ENCODE data around the gene E4F1.

Gene E4F1

DNA sequence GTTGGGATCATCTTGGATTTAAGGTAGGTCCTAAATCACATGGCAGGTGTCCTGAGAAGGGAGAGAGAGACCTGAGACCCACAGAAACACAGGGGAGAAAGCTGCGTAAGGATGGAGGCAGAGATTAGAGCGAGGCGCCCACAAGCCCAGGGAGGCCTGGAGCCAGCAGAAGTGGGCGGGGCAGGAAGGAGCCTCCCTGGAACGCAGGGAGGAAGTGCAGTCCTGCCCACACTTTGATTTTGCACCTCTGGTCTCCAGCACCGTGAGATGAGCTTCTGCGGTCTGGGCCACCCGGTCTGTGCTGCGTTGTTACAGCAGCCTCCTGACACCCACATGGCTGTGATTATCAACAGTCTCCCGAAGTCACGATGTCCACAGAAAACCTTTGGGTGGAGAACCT is 19.2 kb downstream of the E4F1 start:
- TF ChIP-seq EZH2phosphoT487 (IDR thresholded peaks at IDR 0.05; ENCODE audit: borderline replicate concordance, low read length), result no peak
- TF ChIP-seq, protein P1, sequence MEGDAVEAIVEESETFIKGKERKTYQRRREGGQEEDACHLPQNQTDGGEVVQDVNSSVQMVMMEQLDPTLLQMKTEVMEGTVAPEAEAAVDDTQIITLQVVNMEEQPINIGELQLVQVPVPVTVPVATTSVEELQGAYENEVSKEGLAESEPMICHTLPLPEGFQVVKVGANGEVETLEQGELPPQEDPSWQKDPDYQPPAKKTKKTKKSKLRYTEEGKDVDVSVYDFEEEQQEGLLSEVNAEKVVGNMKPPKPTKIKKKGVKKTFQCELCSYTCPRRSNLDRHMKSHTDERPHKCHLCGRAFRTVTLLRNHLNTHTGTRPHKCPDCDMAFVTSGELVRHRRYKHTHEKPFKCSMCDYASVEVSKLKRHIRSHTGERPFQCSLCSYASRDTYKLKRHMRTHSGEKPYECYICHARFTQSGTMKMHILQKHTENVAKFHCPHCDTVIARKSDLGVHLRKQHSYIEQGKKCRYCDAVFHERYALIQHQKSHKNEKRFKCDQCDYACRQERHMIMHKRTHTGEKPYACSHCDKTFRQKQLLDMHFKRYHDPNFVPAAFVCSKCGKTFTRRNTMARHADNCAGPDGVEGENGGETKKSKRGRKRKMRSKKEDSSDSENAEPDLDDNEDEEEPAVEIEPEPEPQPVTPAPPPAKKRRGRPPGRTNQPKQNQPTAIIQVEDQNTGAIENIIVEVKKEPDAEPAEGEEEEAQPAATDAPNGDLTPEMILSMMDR (IDR thresholded peaks at IDR 0.05; ENCODE audit: low read depth, low read length, poor library complexity, severe bottlenecking), result no peak
- Histone ChIP-seq H3K36me3 (ENCODE audit: control insufficient read depth, low read length) (peaks cover 58% of the 10 kb centered on the region), H4K20me1 (ENCODE audit: control insufficient read depth, insufficient read depth, low read depth, low read length) (no peaks in the 10 kb centered on the region), H3K4me2 (ENCODE audit: low read length) (no peak overlapping the region), H3K79me2 (ENCODE audit: control insufficient read depth, low read length) (no peaks in the 10 kb centered on the region), H3K9me2 (replicated peaks; ENCODE audit: control insufficient read depth, low read length) (no peaks in the 10 kb centered on the region), H3K27ac (ENCODE audit: low read depth, low read length) (no peak overlapping the region), H3K27me3 (ENCODE audit: control insufficient read depth, low read length) (no peaks in the 10 kb centered on the region), H3K9me3 (ENCODE audit: control insufficient read depth, insufficient read depth, low read length) (no peaks in the 10 kb centered on the region), H3K4me1 (ENCODE audit: control insufficient read depth, low read length) (no peaks in the 10 kb centered on the region), H3K4me3 (ENCODE audit: low read length) (no peak overlapping the region), H3F3A (ENCODE audit: control insufficient read depth, insufficient read depth) (peaks cover 15% of the 10 kb centered on the region; the same call in 1 of the 2 replicates)

GRCh38 chr16:2243031-2243528 is 19.7 kb downstream of the E4F1 start:
- Histone ChIP-seq H3K27me3 (ENCODE audit: control insufficient read depth, low read length) (no peaks in the 10 kb centered on the region), H3K79me2 (ENCODE audit: control insufficient read depth, low read length) (peaks cover 1% of the 10 kb centered on the region; the same call in 1 of the 2 replicates), H3K9me3 (ENCODE audit: control insufficient read depth, insufficient read depth, low read length) (no peaks in the 10 kb centered on the region), H3K4me2 (ENCODE audit: low read length) (no peak overlapping the region), H3K4me3 (ENCODE audit: low read length) (no peak overlapping the region), H3K4me1 (ENCODE audit: control insufficient read depth, low read length) (no peaks in the 10 kb centered on the region), H4K20me1 (ENCODE audit: control insufficient read depth, insufficient read depth, low read depth, low read length) (no peaks in the 10 kb centered on the region), H3K27ac (ENCODE audit: low read depth, low read length) (no peak overlapping the region), H3F3A (ENCODE audit: control insufficient read depth, insufficient read depth) (peaks cover 15% of the 10 kb centered on the region; the same call in 1 of the 2 replicates), H3K9me2 (replicated peaks; ENCODE audit: control insufficient read depth, low read length) (no peaks in the 10 kb centered on the region), H3K36me3 (ENCODE audit: control insufficient read depth, low read length) (peaks cover 58% of the 10 kb centered on the region)
- no peak for TF ChIP-seq EZH2phosphoT487 (IDR thresholded peaks at IDR 0.05; ENCODE audit: borderline replicate concordance, low read length)
- TF ChIP-seq, protein P1 (IDR thresholded peaks at IDR 0.05; ENCODE audit: low read depth, low read length, poor library complexity, severe bottlenecking), result no peak

DNA sequence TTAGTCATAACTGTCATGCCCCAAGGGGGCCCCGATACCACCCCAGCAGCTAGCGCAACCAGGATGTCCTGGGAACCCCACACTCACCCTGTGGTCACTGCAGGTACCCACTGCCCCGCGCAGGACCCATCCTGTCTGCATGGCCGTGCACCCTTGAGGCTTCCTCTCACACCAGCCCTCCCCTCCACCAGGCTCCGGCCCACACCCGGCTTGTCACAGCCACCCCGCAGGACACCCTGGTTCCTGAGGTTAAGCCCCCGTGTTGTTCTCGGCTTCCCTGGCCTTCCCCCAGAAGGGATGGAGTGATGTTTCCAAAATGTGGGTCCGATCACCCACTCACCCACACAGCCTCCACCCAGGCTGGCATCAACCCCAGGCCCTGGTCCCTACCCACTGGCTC is 20.4 kb downstream of the E4F1 start:
- Histone ChIP-seq H3K9me2 (replicated peaks; ENCODE audit: control insufficient read depth, low read length) (no peaks in the 10 kb centered on the region), H3K4me1 (ENCODE audit: control insufficient read depth, low read length) (no peaks in the 10 kb centered on the region), H3K4me3 (ENCODE audit: low read length) (no peak overlapping the region), H3K36me3 (ENCODE audit: control insufficient read depth, low read length) (peaks cover 55% of the 10 kb centered on the region), H3K4me2 (ENCODE audit: low read length) (no peak overlapping the region), H3K27ac (ENCODE audit: low read depth, low read length) (no peak overlapping the region), H3F3A (ENCODE audit: control insufficient read depth, insufficient read depth) (peaks cover 15% of the 10 kb centered on the region; the same call in 1 of the 2 replicates), H3K9me3 (ENCODE audit: control insufficient read depth, insufficient read depth, low read length) (no peaks in the 10 kb centered on the region), H3K27me3 (ENCODE audit: control insufficient read depth, low read length) (no peaks in the 10 kb centered on the region), H3K79me2 (ENCODE audit: control insufficient read depth, low read length) (peaks cover 8% of the 10 kb centered on the region), H4K20me1 (ENCODE audit: control insufficient read depth, insufficient read depth, low read depth, low read length) (no peaks in the 10 kb centered on the region)
- TF ChIP-seq, protein P1 (IDR thresholded peaks at IDR 0.05; ENCODE audit: low read depth, low read length, poor library complexity, severe bottlenecking), result no peak
- TF ChIP-seq EZH2phosphoT487 (IDR thresholded peaks at IDR 0.05; ENCODE audit: borderline replicate concordance, low read length), result no peak
